Stimulated activated CD4-positive, alpha-beta T cell treated with anti-CD3 and anti-CD28 coated beads, Interleukin-2, amount 100 ng/mL, for 24 hours (primary cell): ENCODE measurements around the gene TJP3.

Experiments
- DNase-seq, 2 donors: peaks; one replicate each; pipeline ENCODE4 v3.0.0-alpha.2; 2020

Gene TJP3

GRCh38 chr19:3788996-3789778 is 81.0 kb downstream of the TJP3 start:
- no peak for DNase-seq

- DNase-seq = no peak
These were observed 82.1 kb downstream of the TJP3 start for GRCh38 chr19:3790209-3790734.

GRCh38 chr19:3790941-3791340 is 82.8 kb downstream of the TJP3 start:
- no peak for DNase-seq

- DNase-seq = no peak
These were observed 83.9 kb downstream of the TJP3 start for GRCh38 chr19:3792114-3792513.

GRCh38 chr19:3793799-3794198 is 85.6 kb downstream of the TJP3 start:
- DNase-seq = no peak

GRCh38 chr19:3796358-3796757 is 88.2 kb downstream of the TJP3 start:
- no peak for DNase-seq

- no peak for DNase-seq
These were observed 90.0 kb downstream of the TJP3 start for GRCh38 chr19:3798137-3798536.
